ENCODE measurements around the gene TARP.

Gene TARP

DNA sequence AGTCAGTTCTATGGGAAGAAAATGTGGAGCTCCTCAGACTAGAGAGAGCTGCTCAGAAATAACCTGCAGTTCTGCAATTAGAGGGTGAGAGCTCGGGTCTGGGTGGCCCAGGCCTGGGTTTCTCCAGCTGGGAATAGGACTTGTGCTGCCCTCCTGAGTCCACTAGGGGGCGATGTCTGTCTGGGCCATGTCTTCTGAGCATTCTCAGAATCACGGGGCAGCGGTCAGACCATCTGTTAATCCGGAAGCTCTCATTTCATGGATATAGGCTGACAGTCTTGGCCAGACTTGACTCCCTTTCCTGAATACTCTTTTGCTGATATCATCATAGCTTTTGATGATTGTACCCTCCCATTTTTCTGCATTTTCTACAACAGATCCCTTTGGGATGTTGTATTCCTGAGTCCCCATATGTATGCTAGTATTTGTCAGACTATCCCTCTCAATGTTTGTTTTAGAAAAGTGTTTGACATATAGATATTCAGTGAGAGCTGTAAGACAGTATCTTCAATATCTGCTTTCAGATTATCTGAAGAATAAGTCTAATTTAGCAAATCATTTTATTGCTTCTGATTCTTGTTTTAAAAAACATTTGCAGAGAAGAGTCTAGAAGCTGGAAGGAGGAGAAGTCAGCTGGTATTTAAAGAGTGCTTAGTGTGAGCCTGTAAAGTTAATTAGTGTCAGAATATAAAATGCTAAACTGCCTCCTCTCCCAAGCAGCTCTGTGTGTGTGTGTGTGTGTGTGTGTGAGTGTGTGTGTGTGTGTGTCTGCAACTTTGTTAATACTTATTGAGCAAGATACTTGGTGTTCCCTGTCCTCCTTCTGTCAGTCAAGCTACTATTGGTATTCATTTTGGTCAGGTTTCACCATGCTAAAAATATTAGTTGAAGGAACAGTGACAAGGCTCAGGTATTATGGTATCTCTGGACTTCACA is 57.4 kb downstream of the TARP start:
- peak; percentile 93 to 94 for DNase-seq (ENCODE audit: low read depth in 2 of 2)
- TF ChIP-seq, protein P1, sequence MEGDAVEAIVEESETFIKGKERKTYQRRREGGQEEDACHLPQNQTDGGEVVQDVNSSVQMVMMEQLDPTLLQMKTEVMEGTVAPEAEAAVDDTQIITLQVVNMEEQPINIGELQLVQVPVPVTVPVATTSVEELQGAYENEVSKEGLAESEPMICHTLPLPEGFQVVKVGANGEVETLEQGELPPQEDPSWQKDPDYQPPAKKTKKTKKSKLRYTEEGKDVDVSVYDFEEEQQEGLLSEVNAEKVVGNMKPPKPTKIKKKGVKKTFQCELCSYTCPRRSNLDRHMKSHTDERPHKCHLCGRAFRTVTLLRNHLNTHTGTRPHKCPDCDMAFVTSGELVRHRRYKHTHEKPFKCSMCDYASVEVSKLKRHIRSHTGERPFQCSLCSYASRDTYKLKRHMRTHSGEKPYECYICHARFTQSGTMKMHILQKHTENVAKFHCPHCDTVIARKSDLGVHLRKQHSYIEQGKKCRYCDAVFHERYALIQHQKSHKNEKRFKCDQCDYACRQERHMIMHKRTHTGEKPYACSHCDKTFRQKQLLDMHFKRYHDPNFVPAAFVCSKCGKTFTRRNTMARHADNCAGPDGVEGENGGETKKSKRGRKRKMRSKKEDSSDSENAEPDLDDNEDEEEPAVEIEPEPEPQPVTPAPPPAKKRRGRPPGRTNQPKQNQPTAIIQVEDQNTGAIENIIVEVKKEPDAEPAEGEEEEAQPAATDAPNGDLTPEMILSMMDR (IDR thresholded peaks at IDR 0.05; ENCODE audit: low read depth, low read length), result peak; percentile 99
- no peak overlapping the region for H3K4me3 ChIP-seq (replicated peaks in 1 of 2; ENCODE audit: low read depth in 2 of 2, low read length in 2 of 2)

- TF ChIP-seq, protein P1 (IDR thresholded peaks at IDR 0.05; ENCODE audit: low read depth, low read length), result no peak
- peak; percentile 24 to 26 for DNase-seq (ENCODE audit: low read depth in 2 of 2)
Observed at GRCh38 chr7:38215115-38215514, 58.3 kb downstream of the TARP start.

DNA sequence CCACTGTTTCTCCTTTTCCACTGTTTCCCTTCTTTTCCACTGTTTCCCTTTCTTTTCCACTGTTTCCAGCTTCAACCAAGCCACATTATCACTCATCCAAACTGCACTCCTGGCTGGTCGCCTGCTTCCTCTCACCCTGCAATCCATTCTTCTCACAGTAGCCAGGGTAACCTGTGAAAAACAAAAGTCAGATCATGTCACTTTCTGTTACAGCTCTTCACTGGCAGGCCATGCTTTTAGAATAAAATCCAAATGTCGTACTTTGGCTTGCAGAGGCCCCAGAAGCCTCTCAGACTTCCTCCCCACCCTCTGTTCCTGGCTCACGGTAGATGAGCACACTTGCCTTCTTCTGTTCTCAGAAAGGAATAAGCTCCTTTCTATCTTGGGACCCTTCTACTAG is 61.5 kb downstream of the TARP start:
- TF ChIP-seq, protein P1 (IDR thresholded peaks at IDR 0.05; ENCODE audit: low read depth, low read length), result no peak
- no peak overlapping the region for H3K4me3 ChIP-seq (replicated peaks in 1 of 2; ENCODE audit: low read depth in 2 of 2, low read length in 2 of 2)
- DNase-seq (ENCODE audit: low read depth in 2 of 2), result peak; percentile 40 to 70

More at GRCh38 chr7:38215115-38215514, 58.3 kb downstream of the TARP start:
- H3K4me3 ChIP-seq (replicated peaks in 1 of 2; ENCODE audit: low read depth in 2 of 2, low read length in 2 of 2), result no peak overlapping the region

- no peak overlapping the region for H3K4me3 ChIP-seq (replicated peaks in 1 of 2; ENCODE audit: low read depth in 2 of 2, low read length in 2 of 2)
- peak in 1 of 2 donors; percentile 26 for DNase-seq (ENCODE audit: low read depth in 2 of 2)
- TF ChIP-seq, protein P1 (IDR thresholded peaks at IDR 0.05; ENCODE audit: low read depth, low read length), result no peak
Observed at GRCh38 chr7:38211486-38211885, 62.0 kb downstream of the TARP start.

Data from cardiac fibroblast (primary cell).